CD4-positive, alpha-beta T cell (primary cell): ENCODE data around the gene DENND1A. TPM values are rescaled to one million over a fixed set of nuclear protein-coding genes. Genes with fewer than 3 reads are reported as not detected.
"Not testable (repeated sequence)": the region's sequence is repeated elsewhere in the genome, so short reads cannot be mapped to it uniquely, and the experiment has no call there.

Source experiments
- ATAC-seq: fragments of 200-7000 bp; cut with Tn5 transposase; one replicate; pipeline ENCODE4 v1.10.0; 2022; ENCODE audit warnings: mild to moderate bottlenecking; ENCODE audit not compliant: poor library complexity
- CTCF ChIA-PET: fragments of 350-600 bp; sonication (Branson Sonifier 250); formaldehyde crosslinking; loops from one replicate; lab custom pipeline; 2021; ENCODE audit warnings: antibody characterized with exemption, inconsistent platforms; lab: Charles Lee
- POLR2A ChIA-PET: fragments of 350-600 bp; sonication (Branson Sonifier 250); formaldehyde crosslinking; loops from one replicate; lab custom pipeline; 2021; ENCODE audit warnings: antibody characterized with exemption, inconsistent platforms; lab: Charles Lee
- DNase-seq, 14 experiments: peaks; one replicate each; pipeline ENCODE4 v3.0.0-alpha.2; 2013 to 2020; ENCODE audit warnings: mixed read lengths in 2 of 14
- H3K27ac ChIP-seq, 2 donors: one replicate each; pipeline versions ENCODE4 v1.5.1 to v1.7.0; 2013; ENCODE audit warnings: low read length in 2 of 2, low read depth in 1 of 2, mild to moderate bottlenecking in 1 of 2
- H3K27me3 ChIP-seq, 2 experiments: 1 replicate in 1 of 2; 2 replicates in 1 of 2; pipeline versions ENCODE4 v1.6.1 to v1.7.0; 2013; ENCODE audit warnings: low read length in 2 of 2, control low read depth in 1 of 2, mild to moderate bottlenecking in 1 of 2, moderate library complexity in 1 of 2; ENCODE audit not compliant: insufficient read depth in 2 of 2, control insufficient read depth in 1 of 2
- H3K36me3 ChIP-seq: one replicate; pipeline ENCODE4 v1.6.1; 2013; ENCODE audit warnings: low read length, control low read depth; ENCODE audit not compliant: insufficient read depth
- H3K4me1 ChIP-seq: one replicate; pipeline ENCODE4 v1.6.1; 2013; ENCODE audit warnings: low read length, control low read depth; ENCODE audit not compliant: insufficient read depth
- H3K4me3 ChIP-seq: one replicate; pipeline ENCODE4 v1.5.1; 2013; ENCODE audit warnings: mild to moderate bottlenecking, low read length, moderate library complexity
- H3K9me3 ChIP-seq, 2 experiments: 1 replicate in 1 of 2; 2 replicates in 1 of 2; pipeline versions ENCODE4 v1.6.1 to v1.7.0; 2013; ENCODE audit warnings: low read length in 2 of 2, mild to moderate bottlenecking in 2 of 2, control low read depth in 1 of 2, moderate library complexity in 1 of 2; ENCODE audit not compliant: control insufficient read depth in 1 of 2, insufficient read depth in 1 of 2
- H3K27ac Mint-ChIP-seq: one replicate; pipeline ENCODE4 v1.8.0; 2020; ENCODE audit warnings: mixed read lengths
- H3K27me3 Mint-ChIP-seq: one replicate; pipeline ENCODE4 v1.8.0; 2021; ENCODE audit warnings: mixed read lengths
- H3K36me3 Mint-ChIP-seq: one replicate; pipeline ENCODE4 v1.8.0; 2021; ENCODE audit warnings: low read depth, mixed read lengths
- H3K4me1 Mint-ChIP-seq: one replicate; pipeline ENCODE4 v1.8.0; 2021; ENCODE audit warnings: low read depth, mixed read lengths
- H3K4me3 Mint-ChIP-seq: one replicate; pipeline ENCODE4 v1.8.0; 2020; ENCODE audit warnings: mild to moderate bottlenecking, mixed read lengths
- H3K9me3 Mint-ChIP-seq: one replicate; pipeline ENCODE4 v1.8.0; 2020; ENCODE audit warnings: mixed read lengths
- CTCF ChIP-seq: fragments of 200-600 bp; IDR thresholded peaks from one replicate; pipeline ENCODE4 v1.8.0; 2022; ENCODE audit warnings: antibody characterized with exemption, mild to moderate bottlenecking
- intact Hi-C, 2 experiments: fragments of 100-400 bp; cut with DNase I in 1 of 2; cut with micrococcal nuclease in 1 of 2; formaldehyde crosslinking; loops; one replicate each; pipeline versions ENCODE4 v1.15.1 to v1.9.0; 2023 to 2025; cut with DNase I, micrococcal nuclease
- total RNA-seq, 174 experiments: library from RNA in 2 of 174; stranded (reverse) in 2 of 174; gene quantifications; one replicate each; pipeline ENCODE4 v1.2.3 and lab custom pipeline; 2021 to 2026

DENND1A gene
- total RNA-seq, 2 experiments from 2014 or later, result 20.0 to 20.6 TPM

GRCh38 chr9:123945532-123945931 lies 15.6 kb upstream of the DENND1A start:
- Histone ChIP-seq H3K4me1 (no peaks in the 10 kb centered on the region), H3K9me3 (no peaks in the 10 kb centered on the region), H3K36me3 (no peaks in the 10 kb centered on the region), H3K4me3 (no peak overlapping the region), H3K27ac (no peak overlapping the region), H3K27me3 (no peaks in the 10 kb centered on the region)
- POLR2A ChIA-PET, result no interaction called here
- CTCF ChIA-PET, result no interaction called here
- no peaks in the 10 kb centered on the region for H3K4me1 Mint-ChIP-seq
- H3K9me3 Mint-ChIP-seq, result no peaks in the 10 kb centered on the region
- no peak for TF ChIP-seq CTCF
- intact Hi-C loops, result no loop called here
- H3K4me3 Mint-ChIP-seq, result no peak overlapping the region
- peaks cover 7% of the 10 kb centered on the region for H3K27me3 Mint-ChIP-seq
- H3K36me3 Mint-ChIP-seq, result no peaks in the 10 kb centered on the region
- no peak overlapping the region for H3K27ac Mint-ChIP-seq
- no peak for DNase-seq
- ATAC-seq, result no peak

- H3K27me3 ChIP-seq, H3K27ac ChIP-seq, H3K36me3 ChIP-seq, intact Hi-C loops, CTCF ChIA-PET, H3K4me1 Mint-ChIP-seq, H3K27me3 Mint-ChIP-seq, ATAC-seq, POLR2A ChIA-PET, H3K9me3 Mint-ChIP-seq, H3K36me3 Mint-ChIP-seq, H3K4me3 ChIP-seq, H3K4me1 ChIP-seq, H3K4me3 Mint-ChIP-seq, DNase-seq, H3K9me3 ChIP-seq, H3K27ac Mint-ChIP-seq: not testable (repeated sequence)
These were observed 14.5 kb upstream of the DENND1A start for GRCh38 chr9:123944464-123944863.

GRCh38 chr9:123943671-123944070 lies 13.7 kb upstream of the DENND1A start:
- intact Hi-C loops, result no loop called here
- TF ChIP-seq CTCF, result no peak
- ChIA-PET CTCF (no interaction called here), POLR2A (no interaction called here)
- Histone ChIP-seq H3K27me3 (no peaks in the 10 kb centered on the region), H3K36me3 (no peaks in the 10 kb centered on the region), H3K9me3 (no peaks in the 10 kb centered on the region), H3K27ac (no peak overlapping the region), H3K4me1 (no peaks in the 10 kb centered on the region), H3K4me3 (no peak overlapping the region)
- Mint-ChIP-seq H3K4me3 (no peak overlapping the region), H3K9me3 (no peaks in the 10 kb centered on the region), H3K27me3 (peaks cover 12% of the 10 kb centered on the region), H3K36me3 (no peaks in the 10 kb centered on the region), H3K27ac (no peak overlapping the region), H3K4me1 (no peaks in the 10 kb centered on the region)
- DNase-seq, result no peak
- no peak for ATAC-seq

- Histone ChIP-seq H3K4me1 (no peaks in the 10 kb centered on the region), H3K36me3 (no peaks in the 10 kb centered on the region), H3K27me3 (no peaks in the 10 kb centered on the region), H3K4me3 (no peak overlapping the region), H3K9me3 (no peaks in the 10 kb centered on the region), H3K27ac (no peak overlapping the region)
- no peak overlapping the region for H3K27ac Mint-ChIP-seq
- CTCF ChIA-PET, result no interaction called here
- H3K36me3 Mint-ChIP-seq, result no peaks in the 10 kb centered on the region
- no peaks in the 10 kb centered on the region for H3K9me3 Mint-ChIP-seq
- peaks cover 13% of the 10 kb centered on the region for H3K27me3 Mint-ChIP-seq
- H3K4me1 Mint-ChIP-seq, result no peaks in the 10 kb centered on the region
- no peak for DNase-seq
- POLR2A ChIA-PET, result no interaction called here
- intact Hi-C loops, result no loop called here
- no peak for TF ChIP-seq CTCF
- ATAC-seq, result no peak
- no peak overlapping the region for H3K4me3 Mint-ChIP-seq
These were observed 12.6 kb upstream of the DENND1A start for GRCh38 chr9:123942542-123942941.
